HCT116 (cell line): ENCODE results near the gene PIK3R1. TPM values are rescaled to one million over a fixed set of nuclear protein-coding genes. Genes with fewer than 3 reads are reported as not detected.

Experiments used
- ATAC-seq: fragments of 200-7000 bp; cut with Tn5 transposase; 2 replicates; pipeline ENCODE4 v1.9.1; 2020; ENCODE audit warnings: mild to moderate bottlenecking, moderate library complexity
- BruUV-seq: library from RNA; stranded (reverse); fragments of 400-500 nt; replicated peaks from 2 replicates; lab custom pipeline; 2021; lab: Mats Ljungman, UMichigan
- CTCF ChIA-PET: fragments of 300-600 bp; sonication (Branson Sonifier 250); formaldehyde crosslinking; loops from one replicate; lab custom pipeline; 2021; ENCODE audit warnings: antibody characterized with exemption; lab: Charles Lee
- POLR2A ChIA-PET: fragments of 300-600, 350-600 bp; sonication (Branson Sonifier 250); formaldehyde crosslinking; loops from one replicate; lab custom pipeline; 2021; ENCODE audit warnings: antibody characterized with exemption; lab: Charles Lee
- RAD21 ChIA-PET, 2 experiments: fragments of 300-600 bp; sonication (Branson Sonifier 250); formaldehyde crosslinking; loops; one replicate each; lab custom pipeline; 2023; ENCODE audit warnings: low total read pairs in 2 of 2; ENCODE audit not compliant: uncharacterized antibody in 2 of 2, unreplicated experiment in 2 of 2, low non-redundant PET in 1 of 2; lab: Charles Lee
- DNase-seq: peaks from one replicate; pipeline ENCODE4 v3.0.0-alpha.2; 2010; ENCODE audit warnings: low read depth, low spot score
- H2AFZ ChIP-seq: fragments of 200-600 bp; shearing (Covaris generic), sonication (generic); 2 replicates; pipeline ENCODE4 v1.6.1; 2017; ENCODE audit warnings: low read depth, mixed run types, mixed read lengths, antibody characterized with exemption, low read length; ENCODE audit not compliant: poor library complexity, severe bottlenecking
- H3K27ac ChIP-seq: 2 replicates; pipeline ENCODE4 v1.5.1; 2012; ENCODE audit warnings: low read depth, low read length
- H3K27me3 ChIP-seq: fragments of 200-600 bp; sonication (generic); 2 replicates; pipeline ENCODE4 v1.6.1; 2016; ENCODE audit warnings: mixed run types, low read length, mixed read lengths; ENCODE audit not compliant: insufficient read depth
- H3K36me3 ChIP-seq, 2 experiments: fragments of 200-500 bp in 1 of 2; fragments of 200-600 bp in 1 of 2; sonication (Bioruptor generic) in 1 of 2; sonication (generic) in 1 of 2; 2 replicates each; pipeline versions ENCODE4 v1.5.1 to v1.6.1; 2014 to 2016; ENCODE audit warnings: low read length in 2 of 2, inconsistent platforms in 1 of 2, mixed read lengths in 1 of 2, mixed run types in 1 of 2; ENCODE audit not compliant: insufficient read depth in 2 of 2, control insufficient read depth in 1 of 2
- H3K4me1 ChIP-seq, 2 experiments: fragments of 200-600 bp in 1 of 2; sonication (generic) in 1 of 2; 2 replicates each; pipeline versions ENCODE4 v1.5.1 to v1.6.1; 2012 to 2017; ENCODE audit warnings: low read length in 2 of 2, inconsistent platforms in 1 of 2, mild to moderate bottlenecking in 1 of 2, mixed read lengths in 1 of 2, mixed run types in 1 of 2, moderate library complexity in 1 of 2; ENCODE audit not compliant: insufficient read depth in 2 of 2, control insufficient read depth in 1 of 2
- H3K4me2 ChIP-seq: fragments of 200-600 bp; sonication (generic); 2 replicates; pipeline ENCODE4 v1.6.1; 2017; ENCODE audit warnings: mixed run types, low read length, mixed read lengths
- H3K4me3 ChIP-seq, 2 experiments: fragments of 200-600 bp in 1 of 2; sonication (generic) in 1 of 2; replicated peaks in 1 of 2; 2 replicates each; pipeline ENCODE4 v1.5.1; 2011 to 2016; ENCODE audit warnings: low read length in 2 of 2, control low read depth in 1 of 2, low read depth in 1 of 2, mild to moderate bottlenecking in 1 of 2, mixed read lengths in 1 of 2, mixed run types in 1 of 2
- H3K79me2 ChIP-seq: fragments of 200-600 bp; sonication (generic); 2 replicates; pipeline ENCODE4 v1.6.1; 2017; ENCODE audit warnings: mild to moderate bottlenecking, mixed run types, low read length, moderate library complexity, mixed read lengths; ENCODE audit not compliant: insufficient read depth
- H3K9ac ChIP-seq: fragments of 200-600 bp; sonication (generic); 2 replicates; pipeline ENCODE4 v1.6.1; 2016; ENCODE audit warnings: low read length, mixed read lengths
- H3K9me2 ChIP-seq: fragments of 200-600 bp; sonication (generic), shearing (Covaris generic); 2 replicates; pipeline ENCODE4 v1.6.1; 2017; ENCODE audit warnings: mixed run types, mild to moderate bottlenecking, moderate library complexity; ENCODE audit not compliant: insufficient read depth
- H3K9me3 ChIP-seq, 2 experiments: fragments of 200-500 bp in 1 of 2; fragments of 200-600 bp in 1 of 2; sonication (Bioruptor generic) in 1 of 2; sonication (generic) in 1 of 2; 2 replicates each; pipeline ENCODE4 v1.6.1; 2014 to 2017; ENCODE audit warnings: low read length in 2 of 2, mixed read lengths in 2 of 2, inconsistent platforms in 1 of 2, low read depth in 1 of 2, mild to moderate bottlenecking in 1 of 2, mixed run types in 1 of 2, moderate library complexity in 1 of 2; ENCODE audit not compliant: control insufficient read depth in 1 of 2, insufficient read depth in 1 of 2
- H4K20me1 ChIP-seq: fragments of 200-600 bp; sonication (generic), shearing (Covaris generic); 2 replicates; pipeline ENCODE4 v1.6.1; 2017; ENCODE audit warnings: mixed run types, mild to moderate bottlenecking, moderate library complexity; ENCODE audit not compliant: insufficient read depth
- CEBPB ChIP-seq: IDR thresholded peaks from 2 replicates; pipeline ENCODE4 v1.6.1; 2012; ENCODE audit warnings: low read depth
- EGR1 ChIP-seq: IDR thresholded peaks from 2 replicates; pipeline ENCODE4 v1.6.1; 2012; ENCODE audit warnings: low read depth
- ELF1 ChIP-seq: IDR thresholded peaks from 2 replicates; pipeline ENCODE4 v1.6.1; 2012; ENCODE audit warnings: low read depth, borderline replicate concordance
- EZH2 ChIP-seq: fragments of 200-600 bp; sonication (generic); IDR thresholded peaks from 2 replicates; pipeline ENCODE4 v1.6.1; 2017; ENCODE audit warnings: antibody characterized with exemption, mixed run types
- EZH2phosphoT487 ChIP-seq: fragments of 200-600 bp; IDR thresholded peaks from 2 replicates; pipeline ENCODE4 v1.6.1; 2018; ENCODE audit warnings: antibody characterized with exemption, borderline replicate concordance
- FOSL1 ChIP-seq: IDR thresholded peaks from 2 replicates; pipeline ENCODE4 v1.6.1; 2012; ENCODE audit warnings: low read depth
- JUND ChIP-seq: IDR thresholded peaks from 2 replicates; pipeline ENCODE4 v1.6.1; 2012
- MAX ChIP-seq: IDR thresholded peaks from 2 replicates; pipeline ENCODE4 v1.6.1; 2012
- POLR2A ChIP-seq: IDR thresholded peaks from 2 replicates; pipeline ENCODE4 v1.7.0; 2011; ENCODE audit warnings: borderline replicate concordance; ENCODE audit not compliant: insufficient read depth, insufficient read length; ENCODE audit errors: extremely low read depth
- POLR2AphosphoS5 ChIP-seq: IDR thresholded peaks from 2 replicates; pipeline ENCODE4 v1.6.1; 2011; ENCODE audit warnings: mild to moderate bottlenecking, low read depth, low read length, moderate library complexity
- RAD21 ChIP-seq: IDR thresholded peaks from 2 replicates; pipeline ENCODE4 v1.6.1; 2012; ENCODE audit warnings: low read depth, mild to moderate bottlenecking
- SRF ChIP-seq: IDR thresholded peaks from 2 replicates; pipeline ENCODE4 v1.6.1; 2012; ENCODE audit warnings: low read depth
- TCF7L2 ChIP-seq: IDR thresholded peaks from 2 replicates; pipeline ENCODE4 v1.7.0; 2011; ENCODE audit warnings: borderline replicate concordance, inconsistent platforms; ENCODE audit not compliant: insufficient read depth, insufficient read length; ENCODE audit errors: extremely low read depth
- YY1 ChIP-seq: IDR thresholded peaks from 2 replicates; pipeline ENCODE4 v1.6.1; 2011; ENCODE audit warnings: low read length, low read depth, moderate library complexity, mild to moderate bottlenecking; ENCODE audit not compliant: insufficient replicate concordance; ENCODE audit errors: extremely low read depth
- ZFX ChIP-seq: fragments of 450-650 bp; IDR thresholded peaks from 2 replicates; pipeline ENCODE4 v1.6.1; 2017
- ZNF274 ChIP-seq: fragments of 200-500 bp; sonication (Bioruptor generic); IDR thresholded peaks from 2 replicates; pipeline ENCODE4 v1.6.1; 2014; ENCODE audit warnings: mild to moderate bottlenecking, low read depth, low read length, inconsistent platforms
- intact Hi-C: fragments of 100-400 bp; cut with micrococcal nuclease; formaldehyde crosslinking; loops from 2 replicates; pipeline ENCODE4 v1.10.0; 2022
- total RNA-seq: library from RNA; stranded (reverse); gene quantifications from one replicate; pipeline ENCODE4 v1.2.1, GENCODE V29; 2021; ENCODE audit not compliant: unreplicated experiment
- TF ChIP-seq, protein P1 (sequence below): IDR thresholded peaks from 2 replicates; pipeline ENCODE4 v1.6.1; 2012
- TF ChIP-seq, protein P2 (sequence below): IDR thresholded peaks from 2 replicates; pipeline ENCODE4 v1.6.1; 2011; ENCODE audit warnings: mild to moderate bottlenecking, low read length, moderate library complexity; ENCODE audit not compliant: insufficient replicate concordance; ENCODE audit errors: extremely low read depth

The PIK3R1 gene
- total RNA-seq, 1 experiment from 2014 or later = 7.2 TPM

- DNase-seq (no peak), ATAC-seq (no peak)
- no peak overlapping the region for H3K4me2 ChIP-seq
- H4K20me1 ChIP-seq = no peaks in the 10 kb centered on the region
- H3K4me1 ChIP-seq = no peaks in the 10 kb centered on the region
- no peak overlapping the region for H3K9ac ChIP-seq
- BruUV-seq = no TSS peak
- RAD21 ChIA-PET = no interaction called here
- POLR2A ChIA-PET = no interaction called here
- H3K79me2 ChIP-seq = no peaks in the 10 kb centered on the region
- H3K27me3 ChIP-seq = no peaks in the 10 kb centered on the region
- TF ChIP-seq CEBPB = no peak
- TF ChIP-seq EZH2 = no peak
- no peak for TF ChIP-seq JUND
- no peak for TF ChIP-seq RAD21
- no peak for TF ChIP-seq ZFX
- TF ChIP-seq YY1 = no peak
- TF ChIP-seq, protein P1, sequence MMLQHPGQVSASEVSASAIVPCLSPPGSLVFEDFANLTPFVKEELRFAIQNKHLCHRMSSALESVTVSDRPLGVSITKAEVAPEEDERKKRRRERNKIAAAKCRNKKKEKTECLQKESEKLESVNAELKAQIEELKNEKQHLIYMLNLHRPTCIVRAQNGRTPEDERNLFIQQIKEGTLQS = no peak
- no peak for TF ChIP-seq EGR1
- no peak for TF ChIP-seq POLR2A
- TF ChIP-seq FOSL1 = no peak
- no peak for TF ChIP-seq SRF
- no peak for TF ChIP-seq TCF7L2
- no peak for TF ChIP-seq MAX
- TF ChIP-seq EZH2phosphoT487 = no peak
- no peak for TF ChIP-seq ELF1
- no peak for TF ChIP-seq ZNF274
- TF ChIP-seq, protein P2, sequence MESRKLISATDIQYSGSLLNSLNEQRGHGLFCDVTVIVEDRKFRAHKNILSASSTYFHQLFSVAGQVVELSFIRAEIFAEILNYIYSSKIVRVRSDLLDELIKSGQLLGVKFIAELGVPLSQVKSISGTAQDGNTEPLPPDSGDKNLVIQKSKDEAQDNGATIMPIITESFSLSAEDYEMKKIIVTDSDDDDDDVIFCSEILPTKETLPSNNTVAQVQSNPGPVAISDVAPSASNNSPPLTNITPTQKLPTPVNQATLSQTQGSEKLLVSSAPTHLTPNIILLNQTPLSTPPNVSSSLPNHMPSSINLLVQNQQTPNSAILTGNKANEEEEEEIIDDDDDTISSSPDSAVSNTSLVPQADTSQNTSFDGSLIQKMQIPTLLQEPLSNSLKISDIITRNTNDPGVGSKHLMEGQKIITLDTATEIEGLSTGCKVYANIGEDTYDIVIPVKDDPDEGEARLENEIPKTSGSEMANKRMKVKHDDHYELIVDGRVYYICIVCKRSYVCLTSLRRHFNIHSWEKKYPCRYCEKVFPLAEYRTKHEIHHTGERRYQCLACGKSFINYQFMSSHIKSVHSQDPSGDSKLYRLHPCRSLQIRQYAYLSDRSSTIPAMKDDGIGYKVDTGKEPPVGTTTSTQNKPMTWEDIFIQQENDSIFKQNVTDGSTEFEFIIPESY = no peak
- no peak for TF ChIP-seq POLR2AphosphoS5
- no peak overlapping the region for H3K27ac ChIP-seq
- H3K36me3 ChIP-seq = no peaks in the 10 kb centered on the region
- no peak overlapping the region for H3K4me3 ChIP-seq
- no peak overlapping the region for H2AFZ ChIP-seq
- CTCF ChIA-PET = interaction anchor here (1.3 kb wide), 1 partner anchor 15 kb away, joined by 3 read pairs; no protein-coding TSS in a partner anchor
- no peaks in the 10 kb centered on the region for H3K9me2 ChIP-seq
- H3K9me3 ChIP-seq = no peaks in the 10 kb centered on the region
- intact Hi-C loops = no loop called here
Measured at GRCh38 chr5:68257210-68257609, 41.7 kb downstream of the PIK3R1 start.
